ENCODE measurements around the gene NKX1-2. TPM values are rescaled to one million over a fixed set of nuclear protein-coding genes. Genes with fewer than 3 reads are reported as not detected.

NKX1-2 gene
- not detected in 2 replicates for total RNA-seq
- long read RNA-seq = 0 reads

GRCh38 chr10:124450012-124450782 is at the start of gene NKX1-2:
TSS of gene NKX1-2 (minus strand) at chr10:124450035. CDS start at chr10:124449943, 92 bp downstream.
- Mint-ChIP-seq H3K36me3 (ENCODE audit: unreplicated experiment) (no peaks in the 10 kb centered on the region), H3K27me3 (ENCODE audit: unreplicated experiment) (peaks cover 83% of the 10 kb centered on the region), H3K27ac (ENCODE audit: unreplicated experiment) (no peak within 1 kb of the TSS), H3K9me3 (ENCODE audit: unreplicated experiment) (no peaks in the 10 kb centered on the region), H3K4me1 (ENCODE audit: unreplicated experiment) (peaks cover 22% of the 10 kb centered on the region), H3K4me3 (ENCODE audit: unreplicated experiment) (peak within 1 kb of the TSS; percentile 63)
- DNase-seq (ENCODE audit: extremely low spot score, unreplicated experiment) = no peak
- TF ChIP-seq CTCF (IDR thresholded peaks at IDR 0.05) = no peak

- TF ChIP-seq CTCF (IDR thresholded peaks at IDR 0.05) = no peak
- Mint-ChIP-seq H3K4me1 (ENCODE audit: unreplicated experiment) (no peaks in the 10 kb centered on the region), H3K9me3 (ENCODE audit: unreplicated experiment) (no peaks in the 10 kb centered on the region), H3K27ac (ENCODE audit: unreplicated experiment) (no peak overlapping the region), H3K27me3 (ENCODE audit: unreplicated experiment) (no peaks in the 10 kb centered on the region), H3K4me3 (ENCODE audit: unreplicated experiment) (no peak overlapping the region), H3K36me3 (ENCODE audit: unreplicated experiment) (peaks cover 17% of the 10 kb centered on the region)
- DNase-seq (ENCODE audit: extremely low spot score, unreplicated experiment) = no peak
These were observed 48.2 kb upstream of the NKX1-2 start for GRCh38 chr10:124498056-124498455.

- Mint-ChIP-seq H3K9me3 (ENCODE audit: unreplicated experiment) (no peaks in the 10 kb centered on the region), H3K27ac (ENCODE audit: unreplicated experiment) (no peak overlapping the region), H3K4me3 (ENCODE audit: unreplicated experiment) (no peak overlapping the region), H3K36me3 (ENCODE audit: unreplicated experiment) (peaks cover 18% of the 10 kb centered on the region), H3K4me1 (ENCODE audit: unreplicated experiment) (no peaks in the 10 kb centered on the region), H3K27me3 (ENCODE audit: unreplicated experiment) (no peaks in the 10 kb centered on the region)
- TF ChIP-seq CTCF (IDR thresholded peaks at IDR 0.05) = no peak
- DNase-seq (ENCODE audit: extremely low spot score, unreplicated experiment) = no peak
These were observed 47.5 kb upstream of the NKX1-2 start for GRCh38 chr10:124497196-124497881.

GRCh38 chr10:124496620-124497019 is 46.8 kb upstream of the NKX1-2 start:
- H3K9me3 Mint-ChIP-seq (ENCODE audit: unreplicated experiment) = no peaks in the 10 kb centered on the region
- H3K27me3 Mint-ChIP-seq (ENCODE audit: unreplicated experiment) = no peaks in the 10 kb centered on the region
- H3K36me3 Mint-ChIP-seq (ENCODE audit: unreplicated experiment) = peaks cover 15% of the 10 kb centered on the region
- H3K4me1 Mint-ChIP-seq (ENCODE audit: unreplicated experiment) = no peaks in the 10 kb centered on the region
- DNase-seq (ENCODE audit: extremely low spot score, unreplicated experiment) = no peak
- no peak overlapping the region for H3K27ac Mint-ChIP-seq (ENCODE audit: unreplicated experiment)
- no peak for TF ChIP-seq CTCF (IDR thresholded peaks at IDR 0.05)
- H3K4me3 Mint-ChIP-seq (ENCODE audit: unreplicated experiment) = no peak overlapping the region

GRCh38 chr10:124496150-124496549 is 46.3 kb upstream of the NKX1-2 start:
- Mint-ChIP-seq H3K27ac (ENCODE audit: unreplicated experiment) (no peak overlapping the region), H3K4me3 (ENCODE audit: unreplicated experiment) (no peak overlapping the region), H3K27me3 (ENCODE audit: unreplicated experiment) (no peaks in the 10 kb centered on the region), H3K4me1 (ENCODE audit: unreplicated experiment) (no peaks in the 10 kb centered on the region), H3K36me3 (ENCODE audit: unreplicated experiment) (peaks cover 13% of the 10 kb centered on the region), H3K9me3 (ENCODE audit: unreplicated experiment) (no peaks in the 10 kb centered on the region)
- TF ChIP-seq CTCF (IDR thresholded peaks at IDR 0.05) = no peak
- DNase-seq (ENCODE audit: extremely low spot score, unreplicated experiment) = no peak
